Activated CD4-positive, CD25-positive, alpha-beta regulatory T cell (primary cell): ENCODE measurements around the gene PTK6.
"Not testable (repeated sequence)": the region's sequence is repeated elsewhere in the genome, so short reads cannot be mapped to it uniquely, and the experiment has no call there.

Source experiments
- DNase-seq, 4 experiments: peaks; one replicate each; lab custom pipeline; 2025; lab: John Stamatoyannopoulos, UW

PTK6 gene

GRCh38 chr20:63536997-63537524 is at the start of gene PTK6:
Gene PTK6, minus strand, starts transcription at chr20:63537376. Its CDS starts 62 bp downstream, at chr20:63537314.
- no peak for DNase-seq

- DNase-seq: no peak
These were observed 49.6 kb upstream of the PTK6 start for GRCh38 chr20:63586797-63587196.

GRCh38 chr20:63585616-63586565 is 48.7 kb upstream of the PTK6 start:
- DNase-seq: no peak

GRCh38 chr20:63582382-63583063 is 45.3 kb upstream of the PTK6 start:
- no peak for DNase-seq

- DNase-seq: peak in 3 of 4 experiments; percentile 42 to 59 (median 49)
These were observed 43.8 kb upstream of the PTK6 start for GRCh38 chr20:63580796-63581461.

- no peak for DNase-seq
These were observed 42.0 kb upstream of the PTK6 start for GRCh38 chr20:63579017-63579694.

- DNase-seq: no peak
These were observed 41.2 kb upstream of the PTK6 start for GRCh38 chr20:63578224-63579016.

GRCh38 chr20:63577317-63577894 is 40.2 kb upstream of the PTK6 start:
- DNase-seq: no peak

GRCh38 chr20:63576311-63576710 is 39.1 kb upstream of the PTK6 start:
- DNase-seq: no peak

- no peak for DNase-seq
These were observed 37.9 kb upstream of the PTK6 start for GRCh38 chr20:63574829-63575743.

- peak; percentile 60 to 76 (median 67) for DNase-seq
These were observed 37.1 kb upstream of the PTK6 start, which contains the start of gene HELZ2 for GRCh38 chr20:63574156-63574828. Gene HELZ2, minus strand, starts transcription at chr20:63574239. Its CDS starts 1,854 bp downstream, at chr20:63572385.

GRCh38 chr20:63573647-63574131 is 36.5 kb upstream of the PTK6 start:
- DNase-seq: no peak

GRCh38 chr20:63572788-63573646 is 35.8 kb upstream of the PTK6 start:
- no peak for DNase-seq

- no peak for DNase-seq
These were observed 35.1 kb upstream of the PTK6 start for GRCh38 chr20:63572071-63572787.

- DNase-seq: not testable (repeated sequence)
These were observed 33.9 kb upstream of the PTK6 start for GRCh38 chr20:63571087-63571478.

GRCh38 chr20:63570281-63571086 is 33.3 kb upstream of the PTK6 start:
- DNase-seq: no peak
